T-cell (primary cell): ENCODE data around the gene NOC2L. TPM values are rescaled to one million over a fixed set of nuclear protein-coding genes. Genes with fewer than 3 reads are reported as not detected.

ENCODE experiments used
- ATAC-seq, 4 experiments: fragments of 200-7000 bp in 3 of 4; fragments of 150-1000 bp in 1 of 4; cut with Tn5 transposase; replicated peaks in 1 of 4; 1 replicate in 3 of 4; 2 replicates in 1 of 4; pipeline ENCODE4 v1.10.0; 2021; ENCODE audit warnings: moderate library complexity in 3 of 4, mild to moderate bottlenecking in 2 of 4, moderate number of reproducible peaks in 1 of 4
- CTCF ChIA-PET, 2 donors: fragments of 300-600 bp; sonication (Branson Sonifier 250); formaldehyde crosslinking; loops; one replicate each; lab custom pipeline; 2022; ENCODE audit warnings: antibody characterized with exemption in 2 of 2; lab: Charles Lee
- POLR2A ChIA-PET, 2 donors: fragments of 300-600 bp; sonication (Branson Sonifier 250); formaldehyde crosslinking; loops; one replicate each; lab custom pipeline; 2022; ENCODE audit warnings: antibody characterized with exemption in 2 of 2; lab: Charles Lee
- DNase-seq, 35 experiments: peaks; one replicate each; pipeline versions ENCODE4 v3.0.0 to v3.0.0-alpha.2; 2013 to 2023
- H3K27ac ChIP-seq: one replicate; pipeline ENCODE4 v1.5.1; 2013; ENCODE audit warnings: low read length
- H3K27me3 ChIP-seq, 2 experiments: replicated peaks in 1 of 2; 1 replicate in 1 of 2; 2 replicates in 1 of 2; pipeline versions ENCODE4 v1.6.1 to v1.7.0; 2013; ENCODE audit warnings: low read length in 1 of 2, mixed read lengths in 1 of 2; ENCODE audit not compliant: control insufficient read depth in 2 of 2, insufficient read depth in 2 of 2; ENCODE audit errors: extremely low read depth in 1 of 2
- H3K36me3 ChIP-seq, 2 donors: 1 replicate in 1 of 2; 2 replicates in 1 of 2; pipeline versions ENCODE4 v1.6.1 to v1.7.0; 2013; ENCODE audit warnings: low read length in 1 of 2; ENCODE audit not compliant: control insufficient read depth in 2 of 2, insufficient read depth in 1 of 2; ENCODE audit errors: extremely low read depth in 1 of 2
- H3K4me1 ChIP-seq, 2 experiments: 1 replicate in 1 of 2; 2 replicates in 1 of 2; pipeline versions ENCODE4 v1.6.1 to v1.7.0; 2013; ENCODE audit warnings: low read length in 2 of 2, mixed read lengths in 1 of 2; ENCODE audit not compliant: insufficient read depth in 2 of 2, control insufficient read depth in 1 of 2; ENCODE audit errors: extremely low read depth in 1 of 2
- H3K4me3 ChIP-seq, 2 donors: 1 replicate in 1 of 2; 2 replicates in 1 of 2; pipeline versions ENCODE4 v1.5.1 to v1.7.0; 2013; ENCODE audit warnings: mild to moderate bottlenecking in 2 of 2, low read length in 1 of 2, moderate library complexity in 1 of 2; ENCODE audit not compliant: control insufficient read depth in 1 of 2; ENCODE audit errors: extremely low read depth in 1 of 2
- H3K9me3 ChIP-seq: 2 replicates; pipeline ENCODE4 v1.7.0; 2013
- H3K27ac Mint-ChIP-seq, 2 donors: one replicate each; pipeline ENCODE4 v1.8.0; 2020 to 2021; ENCODE audit warnings: mild to moderate bottlenecking in 2 of 2, mixed read lengths in 2 of 2
- H3K27me3 Mint-ChIP-seq, 2 donors: one replicate each; pipeline ENCODE4 v1.8.0; 2021 to 2022; ENCODE audit warnings: mixed read lengths in 2 of 2
- H3K36me3 Mint-ChIP-seq: one replicate; pipeline ENCODE4 v1.8.0; 2021; ENCODE audit warnings: mixed read lengths
- H3K4me1 Mint-ChIP-seq, 3 donors: one replicate each; pipeline ENCODE4 v1.8.0; 2020 to 2022; ENCODE audit warnings: mixed read lengths in 3 of 3, mild to moderate bottlenecking in 1 of 3
- H3K4me3 Mint-ChIP-seq, 3 donors: one replicate each; pipeline ENCODE4 v1.8.0; 2020 to 2022; ENCODE audit warnings: mild to moderate bottlenecking in 3 of 3, mixed read lengths in 3 of 3, moderate library complexity in 3 of 3
- H3K9me3 Mint-ChIP-seq, 3 donors: one replicate each; pipeline ENCODE4 v1.8.0; 2020 to 2022; ENCODE audit warnings: mixed read lengths in 3 of 3
- WGBS: methylation state at CpG from one replicate; pipeline ENCODE4 v1.1.5; 2013; ENCODE audit warnings: missing lambda C conversion rate; ENCODE audit not compliant: insufficient coverage; 5-methylcytosine and 5-hydroxymethylcytosine counted together
- total RNA-seq, 35 experiments: library from RNA in 6 of 35; stranded (reverse) in 6 of 35; fragments of 120-200 nt in 1 of 35; gene quantifications; one replicate each; pipeline versions ENCODE4 v1.2.1 to v1.2.4 and lab custom pipeline; 2013 to 2026

The NOC2L gene
- total RNA-seq, 5 donors from 2014 or later (not counting 1 experiment from before 2014, with no cell fraction given) = 58.7 to 92.2 (median 83.4) TPM

GRCh38 chr1:923991-924655 is 34.9 kb downstream of the NOC2L start:
- POLR2A ChIA-PET = no interaction called here
- Mint-ChIP-seq H3K9me3 (no peaks in the 10 kb centered on the region), H3K27ac (no peak overlapping the region), H3K27me3 (peaks cover 22 to 61% of the 10 kb centered on the region in 2 donors), H3K4me1 (peaks cover 15 to 30% (median 19%) of the 10 kb centered on the region in 3 donors), H3K36me3 (no peaks in the 10 kb centered on the region), H3K4me3 (peak overlapping the region in 2 of 3 donors; percentile 28 to 45)
- Histone ChIP-seq H3K4me3 (peak overlapping the region in 1 of 2 donors; percentile 72), H3K36me3 (no peaks in the 10 kb centered on the region), H3K27me3 (peaks cover 6 to 84% of the 10 kb centered on the region in 2 experiments), H3K4me1 (peaks cover 7 to 44% of the 10 kb centered on the region in 2 experiments), H3K9me3 (no peaks in the 10 kb centered on the region), H3K27ac (no peak overlapping the region)
- DNase-seq = no peak
- ATAC-seq = peak in 2 of 4 experiments; percentile 2 to 26
- WGBS = under 1% methylated on average over 98 of the region's 98 CpGs
- CTCF ChIA-PET = no interaction called here

- ATAC-seq = peak; percentile 46 to 63 (median 60)
- peak within 1 kb of the TSS; percentile 77 to 84 (median 81) for H3K4me3 Mint-ChIP-seq
- H3K36me3 Mint-ChIP-seq = no peaks in the 10 kb centered on the region
- Histone ChIP-seq H3K4me1 (peaks cover 7 to 44% of the 10 kb centered on the region in 2 experiments), H3K27me3 (peaks cover 6 to 84% of the 10 kb centered on the region in 2 experiments), H3K36me3 (no peaks in the 10 kb centered on the region), H3K4me3 (peak within 1 kb of the TSS; percentile 37 to 72), H3K27ac (no peak within 1 kb of the TSS), H3K9me3 (no peaks in the 10 kb centered on the region)
- WGBS = 2% methylated on average over 62 of the region's 72 CpGs
- no peaks in the 10 kb centered on the region for H3K9me3 Mint-ChIP-seq
- H3K27ac Mint-ChIP-seq = no peak within 1 kb of the TSS
- peaks cover 15 to 30% (median 19%) of the 10 kb centered on the region in 3 donors for H3K4me1 Mint-ChIP-seq
- POLR2A ChIA-PET = no interaction called here
- peaks cover 26 to 67% of the 10 kb centered on the region in 2 donors for H3K27me3 Mint-ChIP-seq
- CTCF ChIA-PET = no interaction called here
- DNase-seq = peak in 34 of 35 experiments; percentile 27 to 78 (median 55)
These were observed 35.7 kb downstream of the NOC2L start, which contains the start of gene SAMD11 for GRCh38 chr1:923131-923990. Gene SAMD11, plus strand, starts transcription at chr1:923923. Its CDS starts 509 bp downstream, at chr1:924432.

GRCh38 chr1:921011-921837 is 37.8 kb downstream of the NOC2L start:
- Histone ChIP-seq H3K27me3 (peaks cover 5 to 89% of the 10 kb centered on the region in 2 experiments), H3K4me1 (peaks cover 7 to 44% of the 10 kb centered on the region in 2 experiments), H3K4me3 (no peak overlapping the region), H3K36me3 (no peaks in the 10 kb centered on the region), H3K27ac (no peak overlapping the region), H3K9me3 (no peaks in the 10 kb centered on the region)
- Mint-ChIP-seq H3K27me3 (peaks cover 26 to 64% of the 10 kb centered on the region in 2 donors), H3K9me3 (no peaks in the 10 kb centered on the region), H3K27ac (peak overlapping the region in 1 of 2 donors; percentile 52), H3K4me1 (peaks cover 15 to 27% (median 17%) of the 10 kb centered on the region in 3 donors), H3K36me3 (no peaks in the 10 kb centered on the region), H3K4me3 (peak overlapping the region in 2 of 3 donors; percentile 26 to 41)
- ChIA-PET POLR2A (no interaction called here), CTCF (no interaction called here)
- peak in 5 of 35 experiments; percentile 35 to 61 (median 47) for DNase-seq
- WGBS = 31% methylated on average over 38 of the region's 38 CpGs
- peak; percentile 33 to 55 (median 40) for ATAC-seq

- Histone ChIP-seq H3K27me3 (peaks cover 2 to 88% of the 10 kb centered on the region in 2 experiments), H3K4me3 (no peak overlapping the region), H3K9me3 (no peaks in the 10 kb centered on the region), H3K36me3 (no peaks in the 10 kb centered on the region), H3K27ac (no peak overlapping the region), H3K4me1 (peaks cover 7 to 37% of the 10 kb centered on the region in 2 experiments)
- H3K27me3 Mint-ChIP-seq = peaks cover 26 to 59% of the 10 kb centered on the region in 2 donors
- no peaks in the 10 kb centered on the region for H3K9me3 Mint-ChIP-seq
- H3K4me3 Mint-ChIP-seq = peak overlapping the region in 1 of 3 donors; percentile 26
- peaks cover 12 to 22% (median 15%) of the 10 kb centered on the region in 3 donors for H3K4me1 Mint-ChIP-seq
- POLR2A ChIA-PET = no interaction called here
- no peak overlapping the region for H3K27ac Mint-ChIP-seq
- no peak for DNase-seq
- H3K36me3 Mint-ChIP-seq = no peaks in the 10 kb centered on the region
- WGBS = 18% methylated on average over 11 of the region's 13 CpGs
- CTCF ChIA-PET = no interaction called here
- ATAC-seq = no peak
These were observed 38.5 kb downstream of the NOC2L start for GRCh38 chr1:920521-920920.

GRCh38 chr1:920010-920409 is 39.0 kb downstream of the NOC2L start:
- 88% methylated on average over 20 of the region's 23 CpGs for WGBS
- Mint-ChIP-seq H3K36me3 (no peaks in the 10 kb centered on the region), H3K4me1 (peaks cover 12 to 22% (median 15%) of the 10 kb centered on the region in 3 donors), H3K27me3 (peaks cover 26 to 61% of the 10 kb centered on the region in 2 donors), H3K4me3 (peak overlapping the region in 1 of 3 donors; percentile 26), H3K9me3 (no peaks in the 10 kb centered on the region), H3K27ac (no peak overlapping the region)
- ChIA-PET POLR2A (no interaction called here), CTCF (no interaction called here)
- no peak for DNase-seq
- ATAC-seq = no peak
- H3K4me3 ChIP-seq = no peak overlapping the region
- no peaks in the 10 kb centered on the region for H3K36me3 ChIP-seq
- no peaks in the 10 kb centered on the region for H3K9me3 ChIP-seq
- H3K27me3 ChIP-seq = peaks cover 2 to 90% of the 10 kb centered on the region in 2 experiments
- peaks cover 7 to 35% of the 10 kb centered on the region in 2 experiments for H3K4me1 ChIP-seq
- H3K27ac ChIP-seq = no peak overlapping the region
